DMS 273 (cell line): ENCODE measurements around the gene GDI1.
"Not testable (repeated sequence)": the region's sequence is repeated elsewhere in the genome, so short reads cannot be mapped to it uniquely, and the experiment has no call there.

Experiments
- DNase-seq: peaks from one replicate; lab custom pipeline; 2025; ENCODE audit not compliant: unreplicated experiment; lab: John Stamatoyannopoulos, UW

GDI1 gene

DNA sequence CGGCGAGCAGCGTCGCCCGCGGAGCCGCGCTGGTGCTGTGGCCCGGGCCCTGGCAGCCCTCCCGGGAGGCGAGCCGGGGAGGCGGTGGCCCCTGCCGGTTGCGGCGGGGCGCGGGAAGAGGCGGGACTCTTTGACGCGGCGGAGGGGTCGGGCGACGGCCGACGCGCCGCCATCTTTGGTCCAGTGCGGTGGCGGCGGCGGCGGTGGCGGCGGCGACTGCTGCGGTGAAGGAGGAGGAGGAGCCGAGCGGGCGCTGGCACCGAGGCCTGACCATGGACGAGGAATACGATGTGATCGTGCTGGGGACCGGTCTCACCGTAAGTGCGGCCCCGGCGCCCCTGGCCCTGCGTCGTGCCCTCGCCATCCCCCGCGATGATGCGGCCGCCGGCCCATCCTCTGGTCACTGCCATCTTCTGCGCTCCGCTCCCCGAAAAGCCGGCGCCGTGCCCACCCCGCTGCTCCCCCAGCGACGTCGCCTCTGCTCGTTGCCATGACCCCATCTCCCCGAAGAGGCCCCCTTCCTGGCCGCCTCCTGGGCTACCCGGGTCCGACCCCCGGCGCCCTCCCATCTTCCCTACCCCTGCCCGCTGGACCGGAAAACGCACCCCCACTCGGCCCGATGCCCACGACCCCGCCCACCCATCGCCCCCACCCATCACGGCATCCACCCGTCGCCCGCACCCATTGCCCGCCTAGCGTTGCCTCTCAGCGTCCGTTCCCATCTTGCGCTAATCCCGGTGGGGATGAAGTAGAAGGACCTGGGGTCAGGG lies at the start of gene GDI1:
TSS of gene GDI1 (plus strand) at position 172 of the 770 bp plus-strand sequence. CDS start at position 273, 101 bp downstream.
- DNase-seq, result peak; percentile 77

DNA sequence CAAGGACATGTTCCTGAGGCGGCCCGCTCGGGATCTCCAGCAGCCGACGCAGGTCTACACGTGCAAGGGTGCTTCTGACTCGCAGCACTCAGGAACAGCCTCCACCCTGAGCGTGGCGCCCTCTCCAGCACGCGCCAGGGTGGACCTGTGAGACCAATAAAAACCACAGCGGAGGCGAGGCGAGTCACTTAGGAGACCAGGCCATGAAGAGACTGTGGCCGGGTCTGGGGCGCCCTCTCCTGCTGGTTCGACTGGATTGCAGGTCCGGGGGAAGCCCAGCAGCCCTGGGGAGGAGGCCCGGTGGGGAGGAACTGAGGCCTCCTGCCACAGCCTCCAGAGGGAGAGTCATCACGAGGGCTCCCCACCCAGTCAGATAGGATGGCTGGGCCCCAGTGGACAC lies 48.9 kb upstream of the GDI1 start:
- not testable (repeated sequence) for DNase-seq

DNA sequence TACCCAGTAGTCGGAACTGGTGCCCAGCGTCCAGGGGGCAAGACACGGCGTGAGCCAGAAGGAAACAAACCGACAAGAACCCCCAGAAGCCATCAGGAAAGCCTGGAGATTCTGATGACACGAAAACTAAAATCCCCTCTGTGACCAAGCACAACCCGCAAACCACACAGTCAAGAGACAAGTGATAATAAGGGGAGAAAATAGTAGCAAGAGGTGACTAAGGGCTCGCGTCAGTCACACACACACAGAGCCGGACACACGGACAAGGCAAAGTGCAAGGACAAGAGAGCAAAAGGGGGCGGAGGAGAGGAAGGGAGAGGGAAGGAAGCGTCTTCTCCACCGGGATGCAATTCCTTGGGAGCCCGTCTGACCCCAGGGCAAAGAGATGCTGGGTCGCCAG lies 48.3 kb upstream of the GDI1 start:
- not testable (repeated sequence) for DNase-seq

DNA sequence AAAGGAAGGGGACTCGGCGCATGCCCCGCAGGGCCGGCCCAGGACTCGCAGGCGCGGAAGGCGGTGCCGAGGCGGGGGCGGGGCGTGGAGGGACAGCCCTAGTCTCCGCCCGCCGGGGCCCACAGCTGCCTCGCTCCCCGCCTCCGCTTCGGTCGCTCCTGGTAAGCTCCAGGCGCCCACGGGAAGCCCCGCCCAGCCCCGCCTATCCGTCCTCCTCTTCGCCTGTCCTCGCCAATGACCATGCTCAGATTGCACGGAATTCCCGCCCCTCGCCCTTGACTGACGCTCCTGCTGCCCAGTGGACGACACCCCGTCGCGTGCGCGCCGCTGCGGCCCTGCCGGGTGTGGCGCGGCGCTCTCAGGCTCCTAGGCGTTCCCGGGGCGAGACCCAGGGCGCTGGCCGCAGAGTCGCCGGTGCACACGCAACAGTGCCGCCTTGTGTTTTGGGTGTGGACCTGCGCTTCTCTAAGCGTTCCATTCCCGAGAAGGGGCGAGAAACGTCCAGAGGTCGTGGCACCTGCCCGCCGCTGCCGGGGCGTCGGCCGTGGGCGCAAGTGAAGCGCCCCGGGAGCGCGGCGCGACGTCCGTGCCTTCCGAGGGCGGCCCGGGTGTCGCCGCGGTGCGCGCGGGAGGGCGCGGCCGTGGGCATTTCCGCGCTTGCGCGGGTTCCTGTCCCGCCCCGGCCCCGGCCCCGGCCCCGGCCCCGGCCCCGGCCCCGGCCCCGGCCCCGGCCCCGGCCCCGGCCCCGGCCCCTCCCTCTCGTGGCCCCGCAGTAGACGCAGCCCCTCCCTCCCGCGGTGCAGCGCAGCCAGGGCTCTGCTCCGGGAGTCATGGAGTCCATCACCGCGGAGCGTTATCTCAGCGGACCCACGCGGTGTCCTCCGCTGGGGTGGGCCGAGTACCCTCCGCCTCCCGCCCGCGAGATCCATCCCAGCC lies 46.9 kb upstream of the GDI1 start:
- not testable (repeated sequence) for DNase-seq

DNA sequence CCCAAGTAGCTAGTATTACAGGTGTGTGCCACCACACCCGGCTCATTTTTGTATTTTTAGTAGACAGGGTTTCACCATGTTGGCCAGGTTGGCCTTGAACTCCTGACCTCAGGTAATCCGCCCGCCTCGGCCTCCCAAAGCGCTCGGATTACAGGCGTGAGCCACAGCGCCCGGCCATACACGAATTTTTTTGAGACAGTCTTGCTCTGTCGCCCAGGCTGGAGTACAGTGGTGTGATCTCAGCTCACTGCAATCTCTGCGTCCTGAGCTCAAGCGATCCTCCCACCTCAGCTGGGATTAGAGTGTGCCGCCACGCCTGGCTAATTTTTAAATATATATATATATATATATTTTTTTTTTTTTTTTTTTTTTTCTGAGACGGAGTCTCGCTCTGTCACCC lies 40.6 kb upstream of the GDI1 start:
- DNase-seq, result not testable (repeated sequence)

DNA sequence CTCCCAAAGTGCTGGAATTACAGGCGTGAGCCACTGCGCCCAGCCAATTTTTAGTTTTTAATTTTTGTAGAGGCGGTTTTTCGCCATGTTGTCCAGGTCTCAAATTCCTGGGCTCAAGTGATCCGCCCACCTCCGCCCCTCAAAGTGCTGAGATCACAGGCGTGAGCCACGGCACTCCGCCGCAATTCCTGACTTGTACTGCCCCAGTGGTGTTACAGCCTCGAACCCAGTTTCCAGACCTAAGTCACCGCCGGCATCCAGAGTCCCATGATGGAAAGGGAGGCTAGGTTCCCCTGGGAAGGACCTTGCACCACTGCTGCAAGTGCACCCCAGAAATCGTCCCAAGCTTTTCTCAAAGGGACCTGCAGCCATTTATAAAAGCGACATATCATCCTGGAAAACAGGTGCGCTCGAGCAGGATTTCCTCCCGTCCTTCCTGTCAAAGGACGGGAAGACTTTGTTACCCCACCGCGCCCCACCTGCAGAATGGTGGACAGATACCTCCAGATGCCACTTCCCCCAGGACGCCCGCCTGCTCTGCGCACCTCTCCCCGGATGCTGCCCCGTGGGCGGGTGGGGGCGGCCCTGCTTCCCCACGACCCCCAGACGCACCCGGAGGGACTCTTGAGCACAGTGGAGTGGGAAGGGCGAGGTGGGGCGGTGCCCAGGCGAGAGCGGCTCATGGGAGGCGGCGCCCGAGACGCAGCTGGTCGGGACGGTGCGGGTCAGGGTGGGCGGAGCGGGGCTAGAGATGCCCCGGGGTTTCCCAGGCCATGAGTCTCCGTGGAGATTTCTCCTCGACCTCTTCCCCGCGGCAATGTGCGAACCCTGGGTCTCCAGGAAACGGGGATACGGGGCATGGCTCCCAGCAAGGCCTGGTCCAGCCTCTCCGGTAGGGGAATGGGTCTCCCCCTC lies 39.7 kb upstream of the GDI1 start:
- DNase-seq, result peak; percentile 77

DNA sequence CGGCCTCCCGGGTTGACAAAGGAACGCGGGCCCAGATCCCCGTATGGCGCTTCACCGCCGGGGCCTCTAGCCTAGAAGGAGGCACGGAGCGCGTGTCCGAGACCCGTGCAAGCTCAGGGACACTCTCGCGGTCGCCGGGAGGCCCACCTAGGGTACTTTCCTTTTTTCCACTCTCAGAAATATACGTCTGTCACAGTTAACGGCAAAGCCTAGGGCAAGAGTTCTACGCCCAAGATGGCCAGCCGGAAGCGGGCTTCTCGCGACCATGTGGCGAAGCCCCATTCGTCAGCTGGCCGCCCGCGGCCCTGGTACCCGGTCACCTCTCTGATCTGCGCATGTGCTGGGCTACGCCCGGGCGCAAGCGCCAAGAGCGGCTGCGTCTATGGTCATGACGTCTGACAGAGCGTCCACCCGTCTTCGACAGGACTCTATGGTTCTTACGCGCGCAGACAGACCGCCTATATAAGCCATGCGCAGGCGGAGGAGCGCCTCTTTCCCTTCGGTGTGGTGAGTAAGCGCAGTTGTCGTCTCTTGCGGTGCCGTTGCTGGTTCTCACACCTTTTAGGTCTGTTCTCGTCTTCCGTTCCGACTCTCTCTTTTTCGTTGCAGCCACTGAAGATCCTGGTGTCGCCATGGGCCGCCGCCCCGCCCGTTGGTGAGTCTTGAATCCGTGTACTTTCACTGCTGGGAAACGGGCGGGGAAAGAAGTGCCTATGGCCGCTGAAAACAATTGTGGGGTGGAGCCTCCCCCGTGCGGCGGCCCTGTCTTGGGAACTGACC lies 38.9 kb upstream of the GDI1 start, which contains the start of gene RPL10:
TSS of gene RPL10 (plus strand) at position 490 of the 780 bp plus-strand sequence. CDS start at position 633, 143 bp downstream.
- DNase-seq, result peak; percentile 98

DNA sequence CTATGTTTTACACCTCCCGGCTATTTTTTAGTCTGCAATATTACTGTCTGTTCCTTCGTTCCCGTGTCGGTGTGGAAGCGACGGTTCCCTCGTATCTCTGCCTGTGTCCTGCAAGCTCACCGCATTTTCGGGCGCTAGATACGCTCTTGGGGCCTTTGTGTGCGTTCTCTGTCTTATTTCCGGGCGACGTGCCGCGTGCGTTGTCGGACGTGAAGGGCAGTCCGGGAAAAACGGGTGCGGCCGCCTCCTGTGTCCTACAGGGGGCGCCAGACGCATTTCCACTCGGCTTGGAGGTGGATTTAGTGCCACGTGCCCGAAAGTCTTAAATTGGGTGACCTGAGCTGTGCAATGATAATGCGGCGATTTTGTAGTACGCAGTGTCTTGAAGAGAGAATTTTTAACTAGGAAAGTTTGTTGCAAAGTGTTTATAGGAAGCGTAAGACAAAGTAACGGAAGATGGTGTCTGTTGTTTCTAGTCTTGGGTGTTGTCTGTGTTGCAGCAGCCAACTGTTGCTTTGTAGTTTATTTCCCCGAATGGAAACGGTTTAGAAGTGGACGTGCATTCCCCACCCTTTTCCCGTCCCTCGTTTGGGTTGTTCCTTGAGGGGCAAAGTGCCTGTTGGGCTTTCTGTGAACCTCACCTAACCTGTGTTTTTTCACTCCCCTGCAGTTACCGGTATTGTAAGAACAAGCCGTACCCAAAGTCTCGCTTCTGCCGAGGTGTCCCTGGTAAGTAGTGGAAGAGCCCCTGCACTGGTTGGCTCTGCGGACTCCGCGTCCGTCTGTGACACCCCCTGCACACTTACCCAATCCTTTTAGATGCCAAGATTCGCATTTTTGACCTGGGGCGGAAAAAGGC lies 38.1 kb upstream of the GDI1 start:
- peak; percentile 87 for DNase-seq

DNA sequence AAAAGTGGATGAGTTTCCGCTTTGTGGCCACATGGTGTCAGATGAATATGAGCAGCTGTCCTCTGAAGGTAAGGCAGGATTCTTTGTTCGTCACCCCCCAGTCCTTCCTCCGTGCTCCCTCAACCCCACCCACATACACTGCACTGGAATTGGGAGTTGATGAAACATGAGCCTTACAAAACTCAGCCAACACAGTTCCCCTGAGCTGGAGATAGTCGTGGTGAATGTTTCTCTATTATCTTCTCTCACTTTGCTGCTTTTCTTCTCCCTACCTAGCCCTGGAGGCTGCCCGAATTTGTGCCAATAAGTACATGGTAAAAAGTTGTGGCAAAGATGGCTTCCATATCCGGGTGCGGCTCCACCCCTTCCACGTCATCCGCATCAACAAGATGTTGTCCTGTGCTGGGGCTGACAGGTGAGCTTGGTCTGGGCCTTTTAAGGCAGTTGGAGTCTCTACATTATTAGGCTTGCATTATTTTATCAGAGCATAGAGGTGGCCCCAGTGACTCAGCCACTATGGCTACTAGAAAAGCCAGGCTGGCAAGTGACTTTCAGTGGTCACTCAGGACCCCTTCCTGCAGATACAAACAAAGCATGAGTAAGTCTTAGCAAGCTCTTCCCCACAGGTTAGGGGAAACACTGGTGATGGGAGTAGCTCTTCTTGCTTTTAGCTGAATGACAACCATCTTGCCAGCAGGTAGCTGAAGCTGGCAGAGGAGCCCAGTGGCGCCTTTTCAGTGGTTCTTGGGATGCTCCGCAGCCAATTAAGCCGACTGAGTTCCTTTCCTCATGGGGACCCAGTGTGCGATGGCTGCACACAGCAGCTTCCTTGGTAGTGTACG lies 37.2 kb upstream of the GDI1 start:
- no peak for DNase-seq

DNA sequence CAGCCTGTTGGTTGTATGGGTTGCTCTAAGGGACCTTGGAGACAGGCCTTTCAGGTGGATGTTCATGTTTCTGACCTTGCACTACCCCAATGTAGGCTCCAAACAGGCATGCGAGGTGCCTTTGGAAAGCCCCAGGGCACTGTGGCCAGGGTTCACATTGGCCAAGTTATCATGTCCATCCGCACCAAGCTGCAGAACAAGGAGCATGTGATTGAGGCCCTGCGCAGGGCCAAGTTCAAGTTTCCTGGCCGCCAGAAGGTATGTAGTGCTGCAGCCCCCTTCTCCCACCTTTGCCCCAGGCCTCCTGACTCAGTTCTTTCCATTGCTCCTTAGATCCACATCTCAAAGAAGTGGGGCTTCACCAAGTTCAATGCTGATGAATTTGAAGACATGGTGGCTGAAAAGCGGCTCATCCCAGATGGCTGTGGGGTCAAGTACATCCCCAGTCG lies 36.6 kb upstream of the GDI1 start:
- not testable (repeated sequence) for DNase-seq

DNA sequence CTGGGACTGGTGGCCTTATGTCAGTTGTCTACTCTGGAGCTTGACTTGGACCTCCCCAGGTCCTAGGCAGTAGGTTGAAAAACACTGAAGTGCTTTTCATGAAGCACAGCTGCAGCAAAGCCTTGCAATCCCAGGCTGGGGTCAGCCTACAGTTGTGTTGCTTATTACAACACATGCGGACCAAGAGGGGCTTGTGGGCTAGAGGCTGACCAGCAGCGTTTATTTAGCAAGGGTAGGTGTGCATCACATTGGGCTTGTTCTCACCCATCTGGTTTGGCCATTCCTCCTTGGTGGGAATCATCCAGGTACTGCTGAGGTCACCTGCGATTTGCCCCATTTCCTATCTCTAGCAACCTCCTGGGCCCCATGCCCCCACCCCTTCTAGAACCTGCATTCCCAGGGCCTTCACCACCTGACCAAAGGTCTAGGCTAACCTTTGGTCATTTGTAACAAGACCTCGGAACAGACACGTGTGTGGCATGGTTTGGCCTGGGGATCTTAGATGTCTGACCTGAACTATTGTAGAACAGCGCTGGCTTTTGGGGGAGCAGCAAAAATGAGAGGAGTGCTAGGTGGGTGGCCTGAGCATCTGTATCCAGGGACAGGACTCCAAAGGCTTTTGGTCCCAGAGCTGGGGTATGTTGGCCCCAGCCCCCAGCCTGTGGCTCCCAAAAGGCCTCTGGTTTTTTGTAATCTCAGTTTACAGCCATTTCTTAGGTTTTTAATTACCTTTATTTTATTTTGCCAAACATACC lies 35.7 kb upstream of the GDI1 start:
- peak; percentile 89 for DNase-seq

DNA sequence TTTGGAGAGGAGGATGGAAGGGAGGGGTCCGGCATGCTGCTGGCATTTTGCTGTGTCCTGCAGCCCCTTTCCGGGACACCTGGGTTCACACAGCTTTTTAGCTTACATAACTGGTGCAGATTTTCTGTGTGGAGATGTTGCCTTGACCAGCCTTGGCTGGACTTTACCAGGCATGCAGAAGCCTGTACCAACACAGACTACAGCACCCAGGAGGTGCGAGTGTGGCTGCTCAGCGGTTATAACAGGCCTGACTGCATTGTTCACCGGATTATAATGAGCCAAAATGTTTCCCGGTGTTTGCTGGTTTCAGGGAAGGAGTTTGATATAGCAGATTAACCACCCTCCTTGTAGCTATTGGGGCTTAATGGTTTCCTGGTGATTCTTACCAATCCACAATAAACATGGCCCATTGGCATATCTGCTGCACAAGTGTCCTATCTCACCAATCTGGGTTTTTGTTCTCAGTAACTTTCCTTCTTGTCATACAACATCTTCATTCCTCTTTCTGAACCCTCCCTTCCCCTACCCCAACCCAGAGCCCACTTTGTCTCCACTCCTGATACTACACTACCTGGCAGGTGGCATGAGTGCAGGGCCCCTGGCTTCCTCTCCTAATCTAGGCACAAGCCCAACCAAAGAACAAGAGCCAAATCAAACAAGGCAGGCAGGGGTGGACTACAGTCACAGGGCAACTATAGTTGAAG lies 34.9 kb upstream of the GDI1 start:
- DNase-seq, result peak; percentile 68

DNA sequence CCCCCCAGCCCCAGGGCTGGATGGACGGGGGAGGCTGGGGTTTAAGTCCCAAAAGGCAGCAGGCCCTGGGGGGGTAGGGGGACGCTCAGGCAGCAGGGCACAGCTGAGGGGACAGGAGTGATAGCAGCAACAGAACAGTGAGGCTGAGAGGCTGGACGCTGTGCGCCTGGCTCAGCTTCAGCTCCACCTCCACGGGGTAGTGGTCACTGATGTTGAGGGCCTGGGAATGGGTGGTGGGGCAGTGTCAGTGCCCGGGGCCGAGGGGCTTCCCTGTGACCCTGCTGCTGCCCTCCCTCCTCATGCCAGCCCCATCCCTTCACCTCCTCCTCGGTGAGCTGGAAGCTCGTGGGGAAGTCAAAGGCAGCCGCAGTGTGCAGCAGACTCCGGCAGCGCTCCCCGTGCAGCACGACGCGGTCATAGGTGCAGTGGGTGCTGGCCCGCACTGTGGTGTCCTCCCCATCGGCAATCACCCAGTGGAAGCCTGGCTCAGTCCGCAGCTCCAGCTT lies 34.3 kb upstream of the GDI1 start:
- no peak for DNase-seq

DNA sequence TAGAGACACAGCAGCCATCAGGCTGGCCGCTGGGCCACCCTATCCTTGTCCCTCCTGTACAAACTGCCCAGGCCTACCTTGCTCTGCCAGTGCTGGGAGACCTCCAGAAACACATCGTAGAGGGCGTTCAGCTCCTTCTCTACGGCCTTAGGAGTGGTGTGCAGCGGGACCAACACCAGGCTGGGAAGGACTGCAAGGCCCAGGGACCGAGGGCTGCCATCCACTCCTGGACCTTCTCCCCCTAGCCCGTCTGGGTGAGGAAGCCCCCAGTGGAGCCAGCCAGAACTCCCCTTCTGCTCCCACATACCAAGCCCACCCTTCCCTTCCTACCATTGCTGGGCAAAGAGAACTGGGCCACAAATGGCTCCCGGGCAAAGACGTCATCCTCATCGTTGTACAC lies 33.8 kb upstream of the GDI1 start:
- no peak for DNase-seq

DNA sequence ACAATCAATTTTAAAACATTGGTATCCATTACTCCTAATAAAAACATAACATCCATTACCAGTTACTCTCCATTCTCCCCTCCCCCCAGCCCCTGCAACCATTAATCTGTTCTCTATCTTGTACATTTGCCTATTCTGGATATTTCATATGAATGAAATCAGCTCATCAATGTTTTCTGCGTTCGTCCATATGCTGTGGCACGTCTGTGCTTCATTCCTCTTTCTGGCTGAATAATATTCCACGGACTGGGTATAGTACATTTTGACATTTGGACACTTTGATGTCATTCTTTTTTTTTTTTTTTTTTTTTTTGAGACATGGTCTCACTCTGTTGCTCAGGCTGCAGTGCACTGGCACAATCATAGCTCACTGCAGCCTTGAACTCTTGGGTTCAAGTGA lies 33.1 kb upstream of the GDI1 start:
- no peak for DNase-seq

DNA sequence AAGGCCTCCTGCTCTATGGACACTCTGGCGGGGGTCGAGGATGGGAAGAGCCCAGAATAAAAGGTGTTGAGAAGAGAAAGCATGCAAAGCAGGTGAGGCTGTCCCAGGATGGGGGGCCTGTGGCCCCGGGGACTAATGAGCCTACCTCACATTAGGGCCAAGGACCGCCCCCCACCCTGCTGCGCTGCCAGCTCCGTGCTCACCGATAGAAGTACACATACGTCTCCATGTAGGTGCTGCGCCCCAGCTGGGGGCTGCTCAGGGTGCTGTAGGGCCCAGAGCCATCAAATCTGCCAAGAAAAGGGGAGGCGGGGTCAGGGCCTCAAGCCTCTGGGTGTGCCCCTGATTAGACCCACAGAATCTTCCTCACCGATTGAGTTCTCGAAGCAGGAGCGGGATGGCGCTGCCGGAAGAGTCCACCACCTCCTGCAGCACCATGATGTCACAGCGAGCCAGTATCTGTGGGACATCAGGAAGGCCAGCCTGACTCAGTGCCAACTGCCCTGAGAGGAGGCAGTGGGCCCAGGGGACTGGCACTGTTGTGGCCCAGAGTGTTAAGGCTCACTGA lies 32.2 kb upstream of the GDI1 start:
- no peak for DNase-seq
